Transverse colon (tissue), 3 donors: ENCODE measurements around the gene SLA2.

Experiments used
- CTCF ChIP-seq, 5 experiments: fragments of 200-600 bp in 3 of 5; fragments of 450-650 bp in 2 of 5; sonication (generic) in 3 of 5; IDR thresholded peaks; 1 replicate in 2 of 5; 2 replicates in 3 of 5; pipeline ENCODE4 v1.5.1; 2016 to 2017; ENCODE audit warnings: antibody characterized with exemption in 5 of 5, inconsistent platforms in 3 of 5, mild to moderate bottlenecking in 2 of 5, moderate library complexity in 1 of 5
- POLR2A ChIP-seq: fragments of 450-650 bp; IDR thresholded peaks from one replicate; pipeline ENCODE4 v1.6.1; 2016; ENCODE audit warnings: antibody characterized with exemption, mild to moderate bottlenecking, moderate library complexity

- TF ChIP-seq CTCF (IDR thresholded peaks at IDR 0.05), result no peak
- no peak for TF ChIP-seq POLR2A
Observed at GRCh38 chr20:36629719-36630681, 16.0 kb downstream of the SLA2 start.
